ENCODE measurements around the gene GRK6. TPM values are rescaled to one million over a fixed set of nuclear protein-coding genes. Genes with fewer than 3 reads are reported as not detected.

Gene GRK6
- total RNA-seq, 1 donor from 2014 or later = 43.9 TPM

DNA sequence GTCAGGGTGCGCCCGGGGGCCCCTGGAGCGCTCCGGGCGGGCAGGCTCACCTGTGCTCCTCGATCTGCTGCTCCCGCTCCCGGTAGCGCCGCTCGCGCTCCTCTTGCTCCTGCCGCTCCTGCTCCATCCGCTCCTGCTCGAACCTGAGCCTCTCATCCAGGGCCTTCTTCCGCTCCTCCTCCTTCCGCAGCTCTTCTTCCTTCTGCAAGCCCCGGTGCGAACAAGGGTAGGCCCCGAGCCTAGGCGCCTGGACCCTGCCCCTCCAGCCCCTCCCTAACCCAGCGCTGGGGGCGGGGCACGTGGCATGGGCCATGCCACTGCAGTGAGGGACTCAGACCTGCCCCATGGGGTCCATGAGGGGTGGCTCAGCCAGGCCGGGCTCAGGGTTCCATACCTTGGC is 40.4 kb downstream of the GRK6 start:
- intact Hi-C loops (cut with DNase I) = no loop called here
- Histone ChIP-seq H3K4me1 (peaks cover 7% of the 10 kb centered on the region), H3K27me3 (no peaks in the 10 kb centered on the region), H3K27ac (no peak overlapping the region), H3K36me3 (peaks cover 14% of the 10 kb centered on the region), H3K9me3 (no peaks in the 10 kb centered on the region), H3K4me3 (no peak overlapping the region)
- ATAC-seq (no peak), DNase-seq (no peak)
- TF ChIP-seq, protein P1, sequence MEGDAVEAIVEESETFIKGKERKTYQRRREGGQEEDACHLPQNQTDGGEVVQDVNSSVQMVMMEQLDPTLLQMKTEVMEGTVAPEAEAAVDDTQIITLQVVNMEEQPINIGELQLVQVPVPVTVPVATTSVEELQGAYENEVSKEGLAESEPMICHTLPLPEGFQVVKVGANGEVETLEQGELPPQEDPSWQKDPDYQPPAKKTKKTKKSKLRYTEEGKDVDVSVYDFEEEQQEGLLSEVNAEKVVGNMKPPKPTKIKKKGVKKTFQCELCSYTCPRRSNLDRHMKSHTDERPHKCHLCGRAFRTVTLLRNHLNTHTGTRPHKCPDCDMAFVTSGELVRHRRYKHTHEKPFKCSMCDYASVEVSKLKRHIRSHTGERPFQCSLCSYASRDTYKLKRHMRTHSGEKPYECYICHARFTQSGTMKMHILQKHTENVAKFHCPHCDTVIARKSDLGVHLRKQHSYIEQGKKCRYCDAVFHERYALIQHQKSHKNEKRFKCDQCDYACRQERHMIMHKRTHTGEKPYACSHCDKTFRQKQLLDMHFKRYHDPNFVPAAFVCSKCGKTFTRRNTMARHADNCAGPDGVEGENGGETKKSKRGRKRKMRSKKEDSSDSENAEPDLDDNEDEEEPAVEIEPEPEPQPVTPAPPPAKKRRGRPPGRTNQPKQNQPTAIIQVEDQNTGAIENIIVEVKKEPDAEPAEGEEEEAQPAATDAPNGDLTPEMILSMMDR (IDR thresholded peaks at IDR 0.05) = no peak

DNA sequence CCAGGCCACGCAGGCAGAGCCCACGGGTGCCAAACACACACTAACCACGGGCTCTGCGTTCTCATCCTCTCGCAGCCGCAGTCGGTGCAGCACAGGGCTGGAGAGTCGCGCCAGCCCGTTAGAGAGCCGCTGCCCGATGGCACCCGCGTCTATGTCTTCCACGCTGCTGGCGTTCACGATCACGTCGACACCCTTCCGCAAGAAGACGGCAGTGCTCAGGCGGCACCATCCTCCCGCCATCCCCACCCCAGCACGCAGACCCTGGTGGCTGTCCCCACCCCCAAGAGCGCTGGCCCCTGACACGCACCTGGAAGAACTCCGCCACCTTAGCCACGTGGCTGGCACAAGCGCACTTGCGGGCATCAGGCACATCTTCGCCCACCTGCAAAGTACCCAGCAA is 41.0 kb downstream of the GRK6 start:
- H3K9me3 ChIP-seq = no peaks in the 10 kb centered on the region
- no peak overlapping the region for H3K27ac ChIP-seq
- ATAC-seq (no peak), DNase-seq (no peak)
- H3K27me3 ChIP-seq = no peaks in the 10 kb centered on the region
- peaks cover 8% of the 10 kb centered on the region for H3K4me1 ChIP-seq
- H3K36me3 ChIP-seq = peaks cover 14% of the 10 kb centered on the region
- H3K4me3 ChIP-seq = no peak overlapping the region
- intact Hi-C loops (cut with DNase I) = no loop called here
- TF ChIP-seq, protein P1 (IDR thresholded peaks at IDR 0.05) = no peak

DNA sequence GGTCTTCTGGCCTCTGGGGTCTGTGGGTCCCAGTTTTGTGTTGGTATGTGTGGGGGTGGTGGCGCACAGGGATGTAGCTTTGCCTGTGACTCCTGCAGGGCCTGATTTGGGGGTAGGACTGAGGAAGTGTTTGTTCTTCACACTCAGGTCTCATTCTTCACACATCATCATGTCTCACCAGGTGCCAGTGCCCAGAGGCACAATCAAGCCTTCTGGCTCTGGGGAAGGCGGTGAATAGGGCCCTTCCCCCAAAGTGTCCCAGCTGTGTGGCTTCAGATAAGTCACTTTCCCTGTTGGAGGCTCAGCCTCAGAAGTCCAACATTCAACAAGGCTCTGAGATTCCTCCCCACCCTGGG is 41.8 kb downstream of the GRK6 start:
- TF ChIP-seq, protein P1 (IDR thresholded peaks at IDR 0.05) = no peak
- intact Hi-C loops (cut with DNase I) = no loop called here
- H3K27ac ChIP-seq = no peak overlapping the region

DNA sequence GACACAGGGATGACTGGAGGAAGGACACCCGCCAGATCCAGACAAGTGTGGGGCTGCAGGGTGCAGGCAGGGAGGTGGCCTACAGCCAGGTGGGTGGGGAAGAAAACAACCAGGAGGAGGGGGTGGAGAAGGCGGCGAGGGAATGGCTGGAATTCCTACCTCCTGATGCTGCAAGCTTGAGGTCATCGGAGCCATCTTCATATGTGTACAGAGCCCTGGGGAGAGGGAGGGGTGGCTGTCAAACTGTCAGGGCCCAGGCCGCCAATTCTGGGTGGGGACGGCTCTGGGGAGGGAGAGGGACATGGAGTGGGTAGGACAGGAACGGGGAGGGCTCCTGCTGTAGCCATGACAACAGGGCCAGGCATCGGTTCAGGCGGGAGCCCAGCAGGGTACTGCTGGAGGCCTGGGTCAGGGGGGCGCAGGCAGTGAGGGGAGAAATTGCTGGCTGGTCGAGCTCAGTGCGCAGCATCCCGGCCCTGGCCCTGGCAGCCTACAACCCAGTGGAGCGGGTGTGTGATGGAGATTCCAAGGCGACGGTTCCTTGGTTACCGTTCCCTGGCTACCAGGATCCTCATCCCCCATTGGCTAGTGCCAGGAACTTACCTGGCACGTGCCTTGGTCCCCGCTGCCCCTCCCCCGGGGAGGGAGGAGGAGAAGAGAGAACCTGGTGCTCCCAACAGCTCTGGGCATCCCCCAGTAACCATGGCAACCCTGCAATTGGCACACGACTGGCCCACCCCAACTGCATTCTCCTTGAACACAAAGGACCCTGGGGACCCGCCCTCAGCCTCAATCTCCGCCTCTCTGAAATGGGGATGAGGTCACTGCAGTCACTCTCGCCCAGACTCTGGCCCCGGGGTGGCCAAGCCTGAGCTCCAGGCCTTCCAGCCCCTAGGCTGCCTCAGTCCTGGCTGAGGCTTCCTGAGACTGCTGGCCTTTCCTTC is 42.5 kb downstream of the GRK6 start:
- Histone ChIP-seq H3K27me3 (no peaks in the 10 kb centered on the region), H3K36me3 (peaks cover 14% of the 10 kb centered on the region), H3K9me3 (no peaks in the 10 kb centered on the region), H3K27ac (no peak overlapping the region), H3K4me1 (peaks cover 10% of the 10 kb centered on the region), H3K4me3 (no peak overlapping the region)
- intact Hi-C loops (cut with DNase I) = no loop called here
- no peak for DNase-seq
- TF ChIP-seq, protein P1 (IDR thresholded peaks at IDR 0.05) = no peak
- ATAC-seq = no peak

More for the DNA sequence above, 41.8 kb downstream of the GRK6 start:
- no peak for DNase-seq
- no peak overlapping the region for H3K4me3 ChIP-seq
- H3K4me1 ChIP-seq = peaks cover 10% of the 10 kb centered on the region
- H3K27me3 ChIP-seq = no peaks in the 10 kb centered on the region
- no peaks in the 10 kb centered on the region for H3K9me3 ChIP-seq
- peaks cover 14% of the 10 kb centered on the region for H3K36me3 ChIP-seq
- ATAC-seq = no peak

DNA sequence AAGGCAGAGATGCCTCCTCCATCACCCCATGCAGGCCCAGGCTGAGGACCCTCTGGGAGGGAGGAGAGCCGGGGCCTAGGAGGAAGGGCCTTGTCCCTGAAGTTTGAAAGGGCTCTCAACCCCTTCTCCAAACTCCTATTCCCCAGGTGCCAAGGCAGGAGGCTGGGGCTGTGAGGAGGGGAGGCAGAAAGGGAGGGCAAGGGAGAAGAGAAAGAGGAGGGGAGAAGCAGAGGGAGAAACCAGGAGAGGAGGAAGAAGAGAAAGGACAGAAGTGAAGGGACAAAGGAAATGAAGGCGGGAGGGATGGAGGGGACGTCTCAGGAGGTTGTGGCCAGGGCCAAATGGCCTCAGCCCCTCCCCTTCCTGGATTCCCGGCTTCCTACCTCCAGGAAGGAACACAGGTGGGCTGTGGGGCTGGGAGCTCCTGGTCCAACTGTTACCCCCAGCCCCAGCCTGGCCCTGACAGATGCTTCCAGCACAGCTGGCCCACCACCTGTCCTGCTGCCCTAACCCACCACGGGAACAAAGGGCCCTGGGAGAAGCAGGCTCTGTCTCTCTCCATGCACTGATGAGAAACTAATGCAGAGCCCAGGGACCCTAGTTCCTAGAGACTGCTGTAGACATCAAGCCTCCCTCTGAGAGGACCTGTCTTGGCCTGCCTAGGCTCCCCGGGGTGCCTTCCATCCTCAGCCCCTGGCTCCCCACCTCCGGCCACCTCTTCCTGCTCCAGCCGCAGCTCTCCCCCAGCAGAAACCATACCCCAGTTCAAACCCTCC is 43.5 kb downstream of the GRK6 start:
- intact Hi-C loops (cut with DNase I) = no loop called here
- Histone ChIP-seq H3K27me3 (no peaks in the 10 kb centered on the region), H3K9me3 (no peaks in the 10 kb centered on the region), H3K27ac (no peak overlapping the region), H3K4me3 (no peak overlapping the region), H3K4me1 (peaks cover 10% of the 10 kb centered on the region), H3K36me3 (peaks cover 14% of the 10 kb centered on the region)
- DNase-seq (no peak), ATAC-seq (no peak)
- TF ChIP-seq, protein P1 (IDR thresholded peaks at IDR 0.05) = no peak

All from upper lobe of right lung (tissue), 1 donor.